Ovary (tissue), 3 donors: Measurements from ENCODE around the gene XPO5.

Source experiments
- EP300 ChIP-seq: sonication (generic); formaldehyde crosslinking; IDR thresholded peaks from one replicate; pipeline ENCODE4 v1.6.1; 2017; ENCODE audit warnings: antibody characterized with exemption
- TF ChIP-seq, protein P1 (sequence below), 3 donors: fragments of 450-650 bp in 2 of 3; fragments of 200-600 bp in 1 of 3; IDR thresholded peaks; one replicate each; pipeline versions ENCODE4 v1.5.1 to v1.8.0; 2016 to 2022; ENCODE audit warnings: antibody characterized with exemption in 3 of 3, mild to moderate bottlenecking in 1 of 3
- donor health status: DM: no; HTN: no; CAD: no.

DNA sequence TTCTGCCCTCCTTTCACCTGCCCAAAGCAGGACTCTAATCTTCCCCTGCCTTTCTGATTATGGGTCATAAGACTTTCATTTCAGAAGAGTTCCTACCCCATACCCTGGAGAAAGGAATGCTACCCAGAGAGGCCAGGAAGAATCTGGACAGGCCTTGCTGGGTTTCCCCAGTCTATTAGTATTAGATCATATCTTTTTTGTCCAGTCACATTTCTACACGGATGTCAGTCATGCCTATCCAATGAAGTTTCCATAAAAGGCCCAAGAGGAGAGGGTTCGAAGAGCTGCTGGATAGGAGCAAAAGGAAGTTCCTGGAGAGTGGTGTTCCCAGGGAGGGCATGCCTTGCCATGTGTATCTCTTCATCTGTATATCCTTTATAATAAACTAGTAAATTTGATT is 3.3 kb upstream of the XPO5 start:
- TF ChIP-seq, protein P1, sequence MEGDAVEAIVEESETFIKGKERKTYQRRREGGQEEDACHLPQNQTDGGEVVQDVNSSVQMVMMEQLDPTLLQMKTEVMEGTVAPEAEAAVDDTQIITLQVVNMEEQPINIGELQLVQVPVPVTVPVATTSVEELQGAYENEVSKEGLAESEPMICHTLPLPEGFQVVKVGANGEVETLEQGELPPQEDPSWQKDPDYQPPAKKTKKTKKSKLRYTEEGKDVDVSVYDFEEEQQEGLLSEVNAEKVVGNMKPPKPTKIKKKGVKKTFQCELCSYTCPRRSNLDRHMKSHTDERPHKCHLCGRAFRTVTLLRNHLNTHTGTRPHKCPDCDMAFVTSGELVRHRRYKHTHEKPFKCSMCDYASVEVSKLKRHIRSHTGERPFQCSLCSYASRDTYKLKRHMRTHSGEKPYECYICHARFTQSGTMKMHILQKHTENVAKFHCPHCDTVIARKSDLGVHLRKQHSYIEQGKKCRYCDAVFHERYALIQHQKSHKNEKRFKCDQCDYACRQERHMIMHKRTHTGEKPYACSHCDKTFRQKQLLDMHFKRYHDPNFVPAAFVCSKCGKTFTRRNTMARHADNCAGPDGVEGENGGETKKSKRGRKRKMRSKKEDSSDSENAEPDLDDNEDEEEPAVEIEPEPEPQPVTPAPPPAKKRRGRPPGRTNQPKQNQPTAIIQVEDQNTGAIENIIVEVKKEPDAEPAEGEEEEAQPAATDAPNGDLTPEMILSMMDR (IDR thresholded peaks at IDR 0.05), result no peak
- no peak for TF ChIP-seq EP300
